GM23338 (cell line): ENCODE measurements around the gene GRM8. TPM values are rescaled to one million over a fixed set of nuclear protein-coding genes. Genes with fewer than 3 reads are reported as not detected.

Experiments
- ATAC-seq: fragments of 200-7000 bp; cut with Tn5 transposase; 3 replicates; pipeline ENCODE4 v1.9.1; 2020
- DNase-seq: peaks from one replicate; pipeline ENCODE4 v3.0.0-alpha.2; 2015; ENCODE audit warnings: low spot score
- H2AFZ ChIP-seq: fragments of 200-600 bp; sonication (generic); 2 replicates; pipeline ENCODE4 v1.8.0; 2016; ENCODE audit warnings: antibody characterized with exemption, mild to moderate bottlenecking, moderate library complexity
- H3F3A ChIP-seq: fragments of 200-600 bp; sonication (generic); replicated peaks from 2 replicates; pipeline ENCODE4 v1.8.0; 2017; ENCODE audit warnings: antibody characterized with exemption, mixed run types, low read depth
- H3K27ac ChIP-seq: fragments of 200-600 bp; sonication (generic); 2 replicates; pipeline ENCODE4 v1.6.1; 2016; ENCODE audit warnings: low read depth
- H3K27me3 ChIP-seq: fragments of 200-600 bp; sonication (generic); 2 replicates; pipeline ENCODE4 v1.8.0; 2016; ENCODE audit warnings: mild to moderate bottlenecking, mixed run types, moderate library complexity; ENCODE audit not compliant: insufficient read depth
- H3K36me3 ChIP-seq: fragments of 200-600 bp; sonication (generic); 2 replicates; pipeline ENCODE4 v1.8.0; 2016; ENCODE audit warnings: mild to moderate bottlenecking; ENCODE audit not compliant: insufficient read depth
- H3K4me1 ChIP-seq: fragments of 200-600 bp; sonication (generic); 2 replicates; pipeline ENCODE4 v1.8.0; 2016; ENCODE audit warnings: mild to moderate bottlenecking, moderate library complexity; ENCODE audit not compliant: insufficient read depth
- H3K4me2 ChIP-seq: fragments of 200-600 bp; sonication (generic); 2 replicates; pipeline ENCODE4 v1.7.1; 2017; ENCODE audit warnings: mixed run types
- H3K4me3 ChIP-seq: fragments of 200-600 bp; sonication (generic); 2 replicates; pipeline ENCODE4 v1.6.1; 2016; ENCODE audit warnings: mixed run types
- H3K79me2 ChIP-seq: fragments of 200-600 bp; sonication (generic); replicated peaks from 2 replicates; pipeline ENCODE4 v1.8.0; 2017; ENCODE audit warnings: mild to moderate bottlenecking; ENCODE audit not compliant: insufficient read depth
- H3K9me2 ChIP-seq: fragments of 200-600 bp; sonication (generic); 2 replicates; pipeline ENCODE4 v1.8.0; 2017; ENCODE audit not compliant: insufficient read depth
- H4K20me1 ChIP-seq: fragments of 200-600 bp; sonication (generic); replicated peaks from 2 replicates; pipeline ENCODE4 v1.8.0; 2017; ENCODE audit warnings: mild to moderate bottlenecking; ENCODE audit not compliant: insufficient read depth
- H3K27ac Mint-ChIP-seq: 2 replicates; pipeline ENCODE4 v1.8.0; 2020; ENCODE audit warnings: inconsistent platforms, mild to moderate bottlenecking, moderate library complexity, mixed read lengths
- H3K27me3 Mint-ChIP-seq: 3 replicates; pipeline ENCODE4 v1.8.0; 2022; ENCODE audit warnings: low read depth, mild to moderate bottlenecking, moderate library complexity, mixed read lengths, inconsistent platforms; ENCODE audit not compliant: insufficient read depth, poor library complexity
- H3K36me3 Mint-ChIP-seq: 3 replicates; pipeline ENCODE4 v1.8.0; 2021; ENCODE audit warnings: low read depth, mild to moderate bottlenecking, inconsistent platforms, moderate library complexity, mixed read lengths
- H3K4me1 Mint-ChIP-seq: 3 replicates; pipeline ENCODE4 v1.8.0; 2020; ENCODE audit warnings: mild to moderate bottlenecking, inconsistent platforms, mixed read lengths
- H3K4me3 Mint-ChIP-seq: 3 replicates; pipeline ENCODE4 v1.8.0; 2021; ENCODE audit warnings: moderate library complexity, mild to moderate bottlenecking, inconsistent platforms, mixed read lengths
- H3K9me3 Mint-ChIP-seq: 3 replicates; pipeline ENCODE4 v1.8.0; 2020; ENCODE audit warnings: moderate library complexity, mild to moderate bottlenecking, inconsistent platforms, mixed read lengths
- CREB1 ChIP-seq: fragments of 250-450 bp; sonication (Bioruptor Pico); IDR thresholded peaks from 2 replicates; pipeline ENCODE4 v1.5.0; 2020; ENCODE audit warnings: low read depth, mild to moderate bottlenecking, moderate library complexity
- ETS1 ChIP-seq: IDR thresholded peaks from 2 replicates; pipeline ENCODE4 v1.6.1; 2016; ENCODE audit warnings: antibody characterized with exemption
- EZH2phosphoT487 ChIP-seq: fragments of 200-600 bp; sonication (generic); IDR thresholded peaks from one replicate; pipeline ENCODE4 v1.8.1; 2018; ENCODE audit warnings: antibody characterized with exemption; ENCODE audit not compliant: unreplicated experiment
- JUNB ChIP-seq: IDR thresholded peaks from one replicate; pipeline ENCODE4 v1.6.1; 2016; ENCODE audit warnings: antibody characterized with exemption; ENCODE audit not compliant: unreplicated experiment
- REST ChIP-seq: IDR thresholded peaks from one replicate; pipeline ENCODE4 v1.6.1; 2018; ENCODE audit warnings: antibody characterized with exemption; ENCODE audit not compliant: unreplicated experiment
- STAT1 ChIP-seq: IDR thresholded peaks from one replicate; pipeline ENCODE4 v1.6.1; 2016; ENCODE audit warnings: antibody characterized with exemption; ENCODE audit not compliant: unreplicated experiment
- ZNF114 ChIP-seq: fragments of 250-450 bp; sonication (Bioruptor Pico); IDR thresholded peaks from 2 replicates; pipeline ENCODE4 v1.5.0; 2020; ENCODE audit warnings: mild to moderate bottlenecking, moderate library complexity
- ZNF331 ChIP-seq: fragments of 250-450 bp; sonication (Bioruptor Pico); IDR thresholded peaks from 2 replicates; pipeline ENCODE4 v1.5.0; 2020; ENCODE audit warnings: low read depth, mild to moderate bottlenecking, moderate library complexity
- ZNF462 ChIP-seq: fragments of 250-450 bp; sonication (Bioruptor Pico); IDR thresholded peaks from 2 replicates; pipeline ENCODE4 v1.5.0; 2020; ENCODE audit warnings: mild to moderate bottlenecking, moderate library complexity
- polyA plus RNA-seq: library from polyadenylated mRNA; unstranded; fragments of >200 nt; fragmentation: Nextera tagmentation; extraction: Ambion mirVana; gene quantifications from 2 replicates; pipeline ENCODE4 v1.2.1, GENCODE V29; 2016
- total RNA-seq: library from RNA; depleted of rRNA; stranded (reverse); fragments of >200 nt; shearing (Covaris generic); gene quantifications from 2 replicates; pipeline ENCODE4 v1.2.3, GENCODE V29; 2014

GRM8 gene
- total and polyA plus RNA-seq, 2 experiments from 2014 or later = 1.9 to 6.6 TPM

- Histone ChIP-seq H3K4me1 (no peaks in the 10 kb centered on the region), H3K27me3 (no peaks in the 10 kb centered on the region), H3K79me2 (no peaks in the 10 kb centered on the region), H3K4me2 (no peak overlapping the region), H3F3A (no peaks in the 10 kb centered on the region), H2AFZ (no peak overlapping the region), H3K27ac (no peak overlapping the region), H3K4me3 (no peak overlapping the region), H3K36me3 (no peaks in the 10 kb centered on the region), H3K9me2 (no peaks in the 10 kb centered on the region), H4K20me1 (no peaks in the 10 kb centered on the region)
- ATAC-seq (no peak), DNase-seq (no peak)
- H3K9me3 Mint-ChIP-seq = no peaks in the 10 kb centered on the region; the same call in 2 of the 3 replicates
- no peaks in the 10 kb centered on the region for H3K27me3 Mint-ChIP-seq
- TF ChIP-seq JUNB = no peak
- TF ChIP-seq EZH2phosphoT487 = no peak
- TF ChIP-seq CREB1 (CRISPR knock-in tag) = no peak
- TF ChIP-seq ZNF462 (CRISPR knock-in tag) = no peak
- no peak for TF ChIP-seq ZNF331
- no peak for TF ChIP-seq ETS1
- TF ChIP-seq REST = no peak
- TF ChIP-seq ZNF114 (CRISPR knock-in tag) = no peak
- no peak for TF ChIP-seq STAT1
- H3K4me1 Mint-ChIP-seq = peaks cover 3% of the 10 kb centered on the region; the same call in 1 of the 3 replicates
- no peak overlapping the region for H3K27ac Mint-ChIP-seq
- H3K4me3 Mint-ChIP-seq = no peak overlapping the region
- H3K36me3 Mint-ChIP-seq = no peaks in the 10 kb centered on the region
These were observed 321.2 kb downstream of the GRM8 start for GRCh38 chr7:126931581-126931980.
